GM12874 (cell line): ENCODE results near the gene GUCY2F.

Source experiments
- CTCF ChIP-seq: IDR thresholded peaks from 2 replicates; pipeline ENCODE4 v1.5.1; 2011; ENCODE audit warnings: low read depth, mild to moderate bottlenecking, control low read depth, low read length, moderate library complexity; ENCODE audit not compliant: insufficient read depth

GUCY2F gene

GRCh38 chrX:109441266-109441665 is 40.6 kb downstream of the GUCY2F start:
- no peak for TF ChIP-seq CTCF

GRCh38 chrX:109440475-109440874 is 41.4 kb downstream of the GUCY2F start:
- TF ChIP-seq CTCF: no peak

- no peak for TF ChIP-seq CTCF
Measured at GRCh38 chrX:109409181-109409580, 72.7 kb downstream of the GUCY2F start.

- TF ChIP-seq CTCF: no peak
Measured at GRCh38 chrX:109403922-109404321, 78.0 kb downstream of the GUCY2F start.

- no peak for TF ChIP-seq CTCF
Measured at GRCh38 chrX:109399831-109400230, 82.1 kb downstream of the GUCY2F start.

- TF ChIP-seq CTCF: no peak
Measured at GRCh38 chrX:109398833-109399232, 83.1 kb downstream of the GUCY2F start.

- no peak for TF ChIP-seq CTCF
Measured at GRCh38 chrX:109398061-109398460, 83.8 kb downstream of the GUCY2F start.

- TF ChIP-seq CTCF: no peak
Measured at GRCh38 chrX:109393859-109394258, 88.0 kb downstream of the GUCY2F start.
